Ramos (cell line): ENCODE measurements around the gene HSPA1L.

Experiments
- in situ Hi-C: fragments of 300-500 bp; cut with MboI; formaldehyde crosslinking; loops from one replicate; pipeline ENCODE4 v1.14.3; 2022; ENCODE audit warnings: low sequenced_read_pairs; ENCODE audit not compliant: unreplicated experiment

The HSPA1L gene

GRCh38 chr6:31768363-31769257 lies 46.5 kb downstream of the HSPA1L start:
- in situ Hi-C loops, result no loop called here

- in situ Hi-C loops, result no loop called here
These were observed 47.9 kb downstream of the HSPA1L start for GRCh38 chr6:31767096-31767645.

- in situ Hi-C loops, result no loop called here
These were observed 48.9 kb downstream of the HSPA1L start for GRCh38 chr6:31765910-31766794.

- in situ Hi-C loops, result no loop called here
These were observed 49.5 kb downstream of the HSPA1L start for GRCh38 chr6:31765559-31765909.

- in situ Hi-C loops, result no loop called here
These were observed 50.9 kb downstream of the HSPA1L start for GRCh38 chr6:31764198-31764597.

- in situ Hi-C loops, result no loop called here
These were observed 51.5 kb downstream of the HSPA1L start for GRCh38 chr6:31763619-31763940.

GRCh38 chr6:31762878-31763618 lies 52.0 kb downstream of the HSPA1L start:
- in situ Hi-C loops, result no loop called here

GRCh38 chr6:31762356-31762755 lies 52.7 kb downstream of the HSPA1L start, which contains the start of gene SAPCD1:
Gene SAPCD1, plus strand, starts transcription at chr6:31762656. Its CDS starts 399 bp downstream, at chr6:31763055.
- in situ Hi-C loops, result no loop called here

GRCh38 chr6:31761343-31761742 lies 53.7 kb downstream of the HSPA1L start:
- in situ Hi-C loops, result no loop called here

GRCh38 chr6:31760790-31761189 lies 54.3 kb downstream of the HSPA1L start:
- in situ Hi-C loops, result no loop called here
